Thoracic aorta (tissue), 2 donors: Measurements from ENCODE around the gene SNAPC4. TPM values are rescaled to one million over a fixed set of nuclear protein-coding genes. Genes with fewer than 3 reads are reported as not detected.

Source experiments
- ATAC-seq: fragments of 150-250 bp; one replicate; pipeline ENCODE4 v1.8.0; 2017; ENCODE audit warnings: low read depth; ENCODE audit not compliant: insufficient number of reproducible peaks, low FRiP score
- DNase-seq: peaks from one replicate; pipeline ENCODE4 v3.0.0-alpha.2; 2020; ENCODE audit warnings: low spot score
- H3K27ac ChIP-seq, 2 donors: fragments of 200-600 bp; sonication (generic); 1 replicate in 1 of 2; 2 replicates in 1 of 2; pipeline ENCODE4 v1.5.1; 2016; ENCODE audit warnings: mild to moderate bottlenecking in 2 of 2, moderate library complexity in 2 of 2
- H3K27me3 ChIP-seq: fragments of 200-600 bp; sonication (generic); replicated peaks from 2 replicates; pipeline ENCODE4 v1.6.0; 2016; ENCODE audit warnings: mild to moderate bottlenecking; ENCODE audit not compliant: insufficient read depth
- H3K36me3 ChIP-seq: fragments of 200-600 bp; sonication (generic); one replicate; pipeline ENCODE4 v1.5.1; 2016
- H3K4me1 ChIP-seq, 2 donors: fragments of 200-600 bp; sonication (generic); 1 replicate in 1 of 2; 2 replicates in 1 of 2; pipeline versions ENCODE4 v1.5.1 to v1.6.0; 2016; ENCODE audit warnings: low read depth in 2 of 2, mild to moderate bottlenecking in 1 of 2; ENCODE audit not compliant: control insufficient read depth in 1 of 2
- H3K4me3 ChIP-seq: fragments of 200-600 bp; sonication (generic); 2 replicates; pipeline ENCODE4 v1.5.1; 2016; ENCODE audit warnings: mild to moderate bottlenecking
- H3K9me3 ChIP-seq: fragments of 200-600 bp; sonication (generic); 2 replicates; pipeline ENCODE4 v1.5.1; 2016
- total RNA-seq, 2 donors: library from RNA; depleted of rRNA; stranded (reverse); fragments of >200 nt; gene quantifications; one replicate each; pipeline versions ENCODE4 v1.1.0 to v1.2.3, GENCODE V29; 2016
- TF ChIP-seq, protein P1 (sequence below): fragments of 200-600 bp; sonication (generic); IDR thresholded peaks from one replicate; pipeline ENCODE4 v1.5.1; 2019; ENCODE audit warnings: antibody characterized with exemption

Gene SNAPC4
- total RNA-seq, 2 donors from 2014 or later: 8.0 to 8.5 TPM

DNA sequence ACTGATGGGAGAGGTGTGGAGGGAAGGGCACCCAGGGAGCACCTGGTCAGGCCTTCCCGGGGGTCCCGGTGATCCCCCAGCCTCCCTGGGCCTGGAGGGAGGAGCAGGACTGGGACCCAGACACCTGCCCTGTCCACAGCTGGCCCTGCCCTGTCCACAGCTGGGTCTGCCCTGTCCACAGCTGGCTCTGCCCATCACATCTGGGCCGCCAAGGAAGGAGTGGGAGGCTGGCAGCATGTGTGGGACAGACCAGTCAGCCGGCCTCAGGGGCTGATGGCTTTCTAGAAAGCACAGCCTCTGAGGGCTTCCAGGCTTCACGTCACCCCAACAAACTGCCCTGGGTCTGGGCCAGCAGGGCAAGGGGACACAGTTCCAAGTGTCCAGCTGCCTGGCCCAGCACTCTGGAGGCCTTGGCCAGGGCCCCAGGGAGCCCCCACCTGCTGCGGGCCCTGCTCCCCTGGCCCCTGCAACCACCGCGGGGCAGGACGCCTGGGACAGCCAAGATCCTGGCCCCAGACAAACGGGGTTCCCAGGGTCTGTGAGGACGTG is 48.6 kb downstream of the SNAPC4 start:
- Histone ChIP-seq H3K4me1 (peaks cover 0 to 16% of the 10 kb centered on the region in 2 donors), H3K27ac (no peak overlapping the region), H3K4me3 (no peak overlapping the region), H3K9me3 (no peaks in the 10 kb centered on the region), H3K36me3 (peaks cover 6% of the 10 kb centered on the region), H3K27me3 (no peaks in the 10 kb centered on the region)
- no peak for ATAC-seq
- DNase-seq: no peak
- TF ChIP-seq, protein P1, sequence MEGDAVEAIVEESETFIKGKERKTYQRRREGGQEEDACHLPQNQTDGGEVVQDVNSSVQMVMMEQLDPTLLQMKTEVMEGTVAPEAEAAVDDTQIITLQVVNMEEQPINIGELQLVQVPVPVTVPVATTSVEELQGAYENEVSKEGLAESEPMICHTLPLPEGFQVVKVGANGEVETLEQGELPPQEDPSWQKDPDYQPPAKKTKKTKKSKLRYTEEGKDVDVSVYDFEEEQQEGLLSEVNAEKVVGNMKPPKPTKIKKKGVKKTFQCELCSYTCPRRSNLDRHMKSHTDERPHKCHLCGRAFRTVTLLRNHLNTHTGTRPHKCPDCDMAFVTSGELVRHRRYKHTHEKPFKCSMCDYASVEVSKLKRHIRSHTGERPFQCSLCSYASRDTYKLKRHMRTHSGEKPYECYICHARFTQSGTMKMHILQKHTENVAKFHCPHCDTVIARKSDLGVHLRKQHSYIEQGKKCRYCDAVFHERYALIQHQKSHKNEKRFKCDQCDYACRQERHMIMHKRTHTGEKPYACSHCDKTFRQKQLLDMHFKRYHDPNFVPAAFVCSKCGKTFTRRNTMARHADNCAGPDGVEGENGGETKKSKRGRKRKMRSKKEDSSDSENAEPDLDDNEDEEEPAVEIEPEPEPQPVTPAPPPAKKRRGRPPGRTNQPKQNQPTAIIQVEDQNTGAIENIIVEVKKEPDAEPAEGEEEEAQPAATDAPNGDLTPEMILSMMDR: no peak

Other genes with a start within 250 kb of the SNAPC4 start
- not detected for gene LHX3, start 195.0 kb downstream of the SNAPC4 start, total RNA-seq
- 10 to 100 TPM in 1 of 2 donors, 1 to 10 TPM in 1; 7.2 to 13.5 TPM for gene QSOX2, start 154.4 kb downstream of the SNAPC4 start, total RNA-seq
- not detected for gene CCDC187, start 96.1 kb downstream of the SNAPC4 start, total RNA-seq
- 10 to 100 TPM; 29.2 to 33.6 TPM for gene GPSM1, start 72.6 kb downstream of the SNAPC4 start, total RNA-seq
- gene DNLZ, start 36.4 kb downstream of the SNAPC4 start, total RNA-seq: 10 to 100 TPM; 39.4 to 41.3 TPM
- 1 to 10 TPM; 1.4 to 6.6 TPM for gene CARD9, start 26.5 kb downstream of the SNAPC4 start, total RNA-seq
- gene ENTR1, start 10.4 kb upstream of the SNAPC4 start, total RNA-seq: 10 to 100 TPM; 25.3 to 43.1 TPM
- gene PMPCA, start 10.5 kb upstream of the SNAPC4 start, total RNA-seq: 10 to 100 TPM; 28.7 to 43.0 TPM
- 10 to 100 TPM; 11.9 to 12.5 TPM for gene INPP5E, start 39.7 kb upstream of the SNAPC4 start, total RNA-seq
- 10 to 100 TPM; 59.0 to 72.8 TPM for gene SEC16A, start 82.9 kb upstream of the SNAPC4 start, total RNA-seq
- gene NOTCH1, start 145.9 kb upstream of the SNAPC4 start, total RNA-seq: 10 to 100 TPM; 40.9 to 48.1 TPM